Neural cell (in vitro differentiated cells): ENCODE data around the gene HERC2.
"Not testable (repeated sequence)": the region's sequence is repeated elsewhere in the genome, so short reads cannot be mapped to it uniquely, and the experiment has no call there.

Experiments
- CTCF ChIP-seq: fragments of 450-650 bp; IDR thresholded peaks from 2 replicates; pipeline ENCODE4 v1.5.1; 2014; ENCODE audit warnings: antibody characterized with exemption, mild to moderate bottlenecking, moderate library complexity; ENCODE audit not compliant: poor library complexity, severe bottlenecking
- EP300 ChIP-seq: fragments of 450-650 bp; conservative IDR thresholded peaks from 2 replicates; pipeline ENCODE4 v1.6.1; 2014; ENCODE audit warnings: antibody characterized with exemption, mild to moderate bottlenecking, moderate library complexity; ENCODE audit not compliant: poor library complexity, severe bottlenecking
- EZH2 ChIP-seq: fragments of 200-600, 300-800 bp; shearing (Covaris generic), sonication (generic); IDR thresholded peaks from 2 replicates; pipeline ENCODE4 v1.6.1; 2014; ENCODE audit warnings: antibody characterized with exemption, low read length, borderline replicate concordance, mild to moderate bottlenecking; ENCODE audit not compliant: insufficient read depth, poor library complexity, severe bottlenecking
- RAD21 ChIP-seq: fragments of 450-650 bp; conservative IDR thresholded peaks from 2 replicates; pipeline ENCODE4 v1.6.1; 2014; ENCODE audit warnings: antibody characterized with exemption, mild to moderate bottlenecking, moderate library complexity
- SMC3 ChIP-seq: fragments of 450-650 bp; conservative IDR thresholded peaks from 2 replicates; pipeline ENCODE4 v1.6.1; 2014; ENCODE audit warnings: antibody characterized with exemption, mild to moderate bottlenecking, moderate library complexity; ENCODE audit not compliant: poor library complexity
- TAF1 ChIP-seq: IDR thresholded peaks from 2 replicates; pipeline ENCODE4 v1.6.1; 2012; ENCODE audit warnings: low read depth

- TF ChIP-seq CTCF, RAD21, EZH2, TAF1, EP300, SMC3: not testable (repeated sequence)
Measured at GRCh38 chr15:28318828-28319227, 3.2 kb downstream of the HERC2 start.
